22Rv1 (cell line): ENCODE data around the gene AUTS2.

Source experiments
- CTCF ChIP-seq: fragments of 450-650 bp; IDR thresholded peaks from 2 replicates; pipeline ENCODE4 v1.5.1; 2017; ENCODE audit warnings: mild to moderate bottlenecking
- ZFX ChIP-seq: fragments of 450-650 bp; IDR thresholded peaks from 2 replicates; pipeline ENCODE4 v1.6.1; 2017; ENCODE audit warnings: antibody characterized with exemption, borderline replicate concordance

GRCh38 chr7:70052691-70053090, 454.4 kb downstream of the AUTS2 start:
- TF ChIP-seq CTCF (no peak), ZFX (no peak)
